ENCODE results near the gene VSIG1. TPM values are rescaled to one million over a fixed set of nuclear protein-coding genes. Genes with fewer than 3 reads are reported as not detected.

VSIG1 gene
- total RNA-seq: not detected

DNA sequence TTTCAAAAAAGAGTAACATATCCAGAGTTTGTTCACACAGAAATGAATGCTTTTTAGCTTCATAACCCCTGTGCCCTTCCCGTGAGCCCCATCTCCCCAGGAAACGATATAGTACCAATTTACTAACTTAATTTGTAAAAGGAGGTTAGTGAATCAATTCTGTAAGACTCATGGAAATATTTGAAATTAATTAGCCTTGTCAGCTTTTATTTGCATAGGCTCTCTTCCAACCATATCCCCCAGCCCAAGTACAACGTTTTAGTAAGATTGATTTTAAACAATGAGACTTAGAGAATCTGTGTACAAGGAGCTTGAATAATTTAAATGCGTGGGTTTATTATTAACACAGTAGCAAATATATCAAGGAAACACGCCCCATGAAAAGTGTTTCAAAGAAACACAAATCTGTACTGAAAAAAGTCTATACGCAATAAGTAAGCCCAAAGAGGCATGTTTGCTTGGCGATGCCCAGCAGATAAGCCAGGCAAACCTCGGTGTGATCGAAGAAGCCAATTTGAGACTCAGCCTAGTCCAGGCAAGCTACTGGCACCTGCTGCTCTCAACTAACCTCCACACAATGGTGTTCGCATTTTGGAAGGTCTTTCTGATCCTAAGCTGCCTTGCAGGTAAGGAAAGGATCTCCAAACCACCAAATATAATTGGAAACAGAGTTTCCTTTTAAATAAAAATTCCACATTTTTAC, at the start of gene VSIG1:
VSIG1 (plus strand) TSS at position 512 of the 703 bp plus-strand sequence; CDS start at position 578, 66 bp downstream.
- DNase-seq: no peak

GRCh38 chrX:107996124-107996523, 48.7 kb upstream of the VSIG1 start:
- DNase-seq: no peak

- peak; percentile 7 for DNase-seq
Measured at GRCh38 chrX:108000751-108001150, 44.1 kb upstream of the VSIG1 start.

- peak; percentile 24 for DNase-seq
Measured at GRCh38 chrX:108001218-108001814, 43.5 kb upstream of the VSIG1 start.

GRCh38 chrX:108018656-108019381, 26.0 kb upstream of the VSIG1 start:
- DNase-seq: no peak

- DNase-seq: no peak
Measured at GRCh38 chrX:108019382-108019875, 25.4 kb upstream of the VSIG1 start.

- DNase-seq: no peak
Measured at GRCh38 chrX:108020631-108021030, 24.2 kb upstream of the VSIG1 start.

- DNase-seq: no peak
Measured at GRCh38 chrX:108022491-108023089, 22.3 kb upstream of the VSIG1 start.

GRCh38 chrX:108025376-108025775, 19.5 kb upstream of the VSIG1 start:
- no peak for DNase-seq

- DNase-seq: no peak
Measured at GRCh38 chrX:108025954-108026600, 18.8 kb upstream of the VSIG1 start.

DNA sequence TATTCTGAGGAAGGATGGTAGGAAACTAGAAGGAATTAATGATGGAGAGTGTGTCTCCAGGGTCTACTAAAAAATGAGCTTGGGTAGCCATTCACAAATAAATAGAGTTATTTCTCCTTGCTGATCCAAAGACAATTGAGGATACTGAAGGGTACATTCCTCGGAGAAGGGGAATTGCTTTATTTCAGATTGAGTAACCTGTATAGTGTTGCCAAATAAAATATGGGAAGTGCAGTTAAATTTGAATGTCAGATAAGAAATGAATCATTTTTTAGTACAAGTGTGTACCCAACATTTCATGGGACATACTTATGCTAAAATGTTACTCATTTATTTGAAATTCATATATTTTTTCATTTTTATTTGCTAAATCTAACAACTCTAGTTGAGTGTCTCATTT, 16.0 kb upstream of the VSIG1 start:
- no peak for DNase-seq

GRCh38 chrX:108029928-108030711, 14.7 kb upstream of the VSIG1 start:
- no peak for DNase-seq

DNA sequence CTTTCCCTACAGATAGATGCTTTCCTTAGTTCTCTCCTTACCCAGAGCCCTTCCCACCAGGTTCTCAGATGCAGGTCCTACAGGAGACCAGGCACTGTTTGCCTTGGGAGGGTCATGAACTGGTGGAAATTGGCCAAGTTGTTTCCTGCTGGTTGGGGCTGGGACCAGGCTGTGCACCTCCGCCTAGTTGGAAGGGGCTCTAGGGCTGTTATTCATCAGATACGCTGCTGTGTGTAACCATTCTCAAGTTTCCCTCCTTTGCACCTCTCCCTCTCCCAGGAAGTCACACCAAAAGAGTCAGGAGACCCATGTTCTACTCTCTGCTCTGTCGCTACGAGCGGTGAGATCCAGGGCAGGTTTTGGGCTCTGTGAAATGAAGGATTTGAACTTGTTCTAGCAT, 11.9 kb upstream of the VSIG1 start:
- no peak for DNase-seq

GRCh38 chrX:108033890-108034289, 11.0 kb upstream of the VSIG1 start:
- DNase-seq: peak; percentile 2

GRCh38 chrX:108034725-108035124, 10.1 kb upstream of the VSIG1 start:
- DNase-seq: no peak

- DNase-seq: no peak
Measured at GRCh38 chrX:108036298-108036973, 8.4 kb upstream of the VSIG1 start.

DNA sequence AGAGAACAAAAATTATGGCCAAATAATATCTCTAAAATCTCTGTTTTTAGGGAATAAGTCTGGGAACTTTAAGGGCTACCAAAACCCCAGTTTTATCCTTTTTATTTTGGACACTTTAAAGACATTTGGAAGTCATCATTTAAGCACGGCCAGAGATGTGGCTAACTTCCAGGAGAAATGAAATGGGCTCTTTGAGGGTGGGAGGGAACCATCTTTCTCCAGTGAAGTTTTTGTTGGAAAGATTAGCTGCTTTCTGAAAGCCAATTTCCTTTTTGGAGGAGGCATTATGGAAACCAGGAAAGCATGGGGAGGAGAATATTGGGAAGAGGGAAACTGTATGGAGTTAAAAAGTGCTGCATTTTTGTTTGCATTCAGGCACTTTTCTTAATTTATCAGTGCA, 4.8 kb downstream of the VSIG1 start:
- peak; percentile 9 for DNase-seq

- DNase-seq: no peak
Measured at GRCh38 chrX:108053218-108053617, 8.4 kb downstream of the VSIG1 start.

DNA sequence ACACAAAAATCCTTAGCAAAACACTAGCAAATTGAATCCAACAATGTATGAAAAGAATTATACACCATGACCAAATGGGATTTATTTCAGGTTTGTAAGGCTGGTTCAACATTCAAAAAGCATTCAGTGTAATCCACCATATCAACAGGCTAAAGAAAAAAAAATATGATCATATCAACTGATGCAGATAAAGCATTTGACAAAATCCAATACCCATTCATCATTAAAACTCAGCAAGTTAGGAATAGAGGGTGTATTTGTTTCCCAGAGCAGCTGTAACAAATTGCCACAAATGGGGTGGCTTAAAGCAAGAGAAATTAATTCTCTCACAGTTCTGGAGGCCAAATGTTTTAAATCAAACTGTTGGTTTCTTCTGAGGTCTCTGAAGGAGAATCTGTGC, 10.7 kb downstream of the VSIG1 start:
- peak; percentile 68 for DNase-seq

DNA sequence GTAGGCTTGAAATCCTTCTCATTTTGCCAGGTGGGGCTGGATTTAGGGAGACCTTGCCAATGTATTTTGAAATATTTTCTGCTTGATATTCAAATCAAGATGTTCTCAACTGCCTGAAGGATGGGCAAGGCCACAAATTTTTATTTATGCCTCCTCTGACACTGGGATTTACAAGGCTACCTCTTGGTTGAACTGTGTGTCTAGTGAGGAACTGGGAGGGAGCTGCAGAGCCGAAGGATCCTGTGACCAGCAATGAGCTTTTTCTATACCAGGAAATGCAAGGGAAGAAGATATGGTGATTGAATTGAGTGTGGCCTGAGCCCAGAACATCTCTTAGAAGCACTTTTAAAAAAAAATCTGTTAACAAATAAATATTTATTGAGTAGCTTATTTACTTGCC, 14.9 kb downstream of the VSIG1 start:
- DNase-seq: no peak

DNA sequence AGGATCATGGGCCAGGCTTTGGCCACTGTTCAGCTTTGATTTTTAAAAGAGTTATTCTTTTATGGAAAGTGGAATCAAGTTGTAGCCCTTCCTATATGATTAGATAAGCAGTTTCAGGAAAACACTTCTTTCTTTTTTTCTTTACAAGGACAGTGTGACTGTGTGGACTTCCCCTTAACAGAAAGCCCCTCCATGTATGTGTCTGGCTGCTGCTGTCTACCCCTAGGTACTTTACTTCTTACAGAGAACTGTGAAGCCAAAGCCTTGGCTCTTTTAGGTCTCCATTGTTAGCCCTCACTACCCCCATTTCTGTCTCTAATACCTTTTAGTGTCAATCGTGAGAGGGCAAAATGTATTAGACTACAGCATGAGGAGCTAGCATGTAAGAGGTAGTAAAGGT, 19.1 kb downstream of the VSIG1 start:
- DNase-seq: no peak
